Natural killer cell (primary cell): Measurements from ENCODE around the gene CD5L. TPM values are rescaled to one million over a fixed set of nuclear protein-coding genes. Genes with fewer than 3 reads are reported as not detected.

ENCODE experiments used
- ATAC-seq, 3 donors: fragments of 150-1000 bp in 2 of 3; fragments of 200-7000 bp in 1 of 3; cut with Tn5 transposase; 1 replicate in 1 of 3; 2 replicates in 2 of 3; pipeline ENCODE4 v1.10.0; 2021; ENCODE audit warnings: mild to moderate bottlenecking in 2 of 3, moderate library complexity in 2 of 3
- DNase-seq, 2 donors: peaks; one replicate each; pipeline versions ENCODE4 v3.0.0 to v3.0.0-alpha.2; 2013 to 2021; ENCODE audit warnings: mixed read lengths in 1 of 2
- H3K27ac ChIP-seq: one replicate; pipeline ENCODE4 v1.5.1; 2013; ENCODE audit warnings: mild to moderate bottlenecking, low read length
- H3K27me3 ChIP-seq: one replicate; pipeline ENCODE4 v1.6.1; 2013; ENCODE audit warnings: low read length; ENCODE audit not compliant: control insufficient read depth, insufficient read depth
- H3K36me3 ChIP-seq: one replicate; pipeline ENCODE4 v1.6.1; 2013; ENCODE audit warnings: low read length; ENCODE audit not compliant: control insufficient read depth, insufficient read depth
- H3K4me1 ChIP-seq: one replicate; pipeline ENCODE4 v1.6.1; 2013; ENCODE audit warnings: low read length; ENCODE audit not compliant: control insufficient read depth, insufficient read depth
- H3K4me3 ChIP-seq: one replicate; pipeline ENCODE4 v1.5.1; 2013; ENCODE audit warnings: low read length
- H3K9me3 ChIP-seq: one replicate; pipeline ENCODE4 v1.6.1; 2013; ENCODE audit warnings: low read length; ENCODE audit not compliant: control insufficient read depth, insufficient read depth
- H3K27ac Mint-ChIP-seq, 2 donors: one replicate each; pipeline ENCODE4 v1.8.0; 2022; ENCODE audit warnings: mild to moderate bottlenecking in 2 of 2, mixed read lengths in 2 of 2, moderate library complexity in 1 of 2
- H3K27me3 Mint-ChIP-seq, 2 donors: one replicate each; pipeline ENCODE4 v1.8.0; 2022; ENCODE audit warnings: low read depth in 2 of 2, mixed read lengths in 2 of 2
- H3K36me3 Mint-ChIP-seq: one replicate; pipeline ENCODE4 v1.8.0; 2022; ENCODE audit warnings: mixed read lengths
- H3K4me1 Mint-ChIP-seq, 2 donors: one replicate each; pipeline ENCODE4 v1.8.0; 2022; ENCODE audit warnings: mixed read lengths in 2 of 2
- H3K4me3 Mint-ChIP-seq: one replicate; pipeline ENCODE4 v1.8.0; 2022; ENCODE audit warnings: mild to moderate bottlenecking, moderate library complexity, mixed read lengths
- H3K9me3 Mint-ChIP-seq, 2 donors: one replicate each; pipeline ENCODE4 v1.8.0; 2022; ENCODE audit warnings: mixed read lengths in 2 of 2
- CTCF ChIP-seq: fragments of 200-600 bp; IDR thresholded peaks from one replicate; pipeline ENCODE4 v1.8.0; 2022; ENCODE audit warnings: antibody characterized with exemption
- WGBS: methylation state at CpG from one replicate; pipeline ENCODE4 v1.1.7; 2013; ENCODE audit warnings: missing lambda C conversion rate; ENCODE audit not compliant: insufficient coverage; 5-methylcytosine and 5-hydroxymethylcytosine counted together
- intact Hi-C: fragments of 100-400 bp; cut with micrococcal nuclease; formaldehyde crosslinking; loops from one replicate; pipeline ENCODE4 v1.14.2; 2022
- total RNA-seq, 4 donors: library from RNA; stranded (reverse); fragments of 120-200 nt in 1 of 4; gene quantifications; one replicate each; pipeline versions ENCODE4 v1.2.3 to v1.2.4, GENCODE V29; 2013 to 2022

The CD5L gene
- total RNA-seq, 3 donors from 2014 or later (not counting 1 experiment from before 2014, with no cell fraction given), result not detected

- TF ChIP-seq CTCF, result no peak
- no peaks in the 10 kb centered on the region for H3K9me3 ChIP-seq
- H3K27ac ChIP-seq, result no peak overlapping the region
- no peak for DNase-seq
- H3K36me3 ChIP-seq, result no peaks in the 10 kb centered on the region
- H3K4me1 ChIP-seq, result peaks cover 14% of the 10 kb centered on the region
- intact Hi-C loops, result no loop called here
- no peak for ATAC-seq
- Mint-ChIP-seq H3K4me1 (peaks cover 9% of the 10 kb centered on the region in 2 donors), H3K27ac (no peak overlapping the region), H3K9me3 (no peaks in the 10 kb centered on the region), H3K36me3 (no peaks in the 10 kb centered on the region), H3K4me3 (no peak overlapping the region), H3K27me3 (no peaks in the 10 kb centered on the region)
- 84% methylated on average over 3 of the region's 3 CpGs for WGBS
- no peaks in the 10 kb centered on the region for H3K27me3 ChIP-seq
- H3K4me3 ChIP-seq, result no peak overlapping the region
Observed at GRCh38 chr1:157852476-157852875, 10.9 kb upstream of the CD5L start.

- H3K36me3 ChIP-seq, result no peaks in the 10 kb centered on the region
- ATAC-seq (no peak), DNase-seq (no peak)
- no peak overlapping the region for H3K4me3 Mint-ChIP-seq
- 68% methylated on average over 2 of the region's 2 CpGs for WGBS
- peaks cover 0 to 5% of the 10 kb centered on the region in 2 donors for H3K27me3 Mint-ChIP-seq
- no peaks in the 10 kb centered on the region for H3K9me3 Mint-ChIP-seq
- intact Hi-C loops, result no loop called here
- H3K4me1 Mint-ChIP-seq, result peaks cover 9 to 10% of the 10 kb centered on the region in 2 donors
- peak overlapping the region; percentile 16 for H3K4me3 ChIP-seq
- peak overlapping the region; percentile 59 for H3K27ac ChIP-seq
- TF ChIP-seq CTCF, result no peak
- H3K4me1 ChIP-seq, result peaks cover 18% of the 10 kb centered on the region
- no peaks in the 10 kb centered on the region for H3K27me3 ChIP-seq
- H3K27ac Mint-ChIP-seq, result peak overlapping the region in 1 of 2 donors; percentile 13
- H3K9me3 ChIP-seq, result no peaks in the 10 kb centered on the region
- no peaks in the 10 kb centered on the region for H3K36me3 Mint-ChIP-seq
Observed at GRCh38 chr1:157849229-157849875, 7.7 kb upstream of the CD5L start.

- Histone ChIP-seq H3K9me3 (no peaks in the 10 kb centered on the region), H3K36me3 (no peaks in the 10 kb centered on the region), H3K4me1 (peaks cover 11% of the 10 kb centered on the region), H3K27ac (no peak overlapping the region), H3K27me3 (no peaks in the 10 kb centered on the region), H3K4me3 (no peak overlapping the region)
- DNase-seq (no peak), ATAC-seq (no peak)
- H3K4me1 Mint-ChIP-seq, result peaks cover 1 to 8% of the 10 kb centered on the region in 2 donors
- no peak overlapping the region for H3K4me3 Mint-ChIP-seq
- no peaks in the 10 kb centered on the region for H3K9me3 Mint-ChIP-seq
- no peaks in the 10 kb centered on the region for H3K36me3 Mint-ChIP-seq
- H3K27ac Mint-ChIP-seq, result no peak overlapping the region
- 85% methylated on average over 4 of the region's 4 CpGs for WGBS
- peaks cover 0 to 5% of the 10 kb centered on the region in 2 donors for H3K27me3 Mint-ChIP-seq
- intact Hi-C loops, result no loop called here
- no peak for TF ChIP-seq CTCF
Observed at GRCh38 chr1:157844089-157844830, 2.7 kb upstream of the CD5L start.
